ENCODE data around the gene TAMM41.
"Not testable (repeated sequence)": the region's sequence is repeated elsewhere in the genome, so short reads cannot be mapped to it uniquely, and the experiment has no call there.

TAMM41 gene, protein sequence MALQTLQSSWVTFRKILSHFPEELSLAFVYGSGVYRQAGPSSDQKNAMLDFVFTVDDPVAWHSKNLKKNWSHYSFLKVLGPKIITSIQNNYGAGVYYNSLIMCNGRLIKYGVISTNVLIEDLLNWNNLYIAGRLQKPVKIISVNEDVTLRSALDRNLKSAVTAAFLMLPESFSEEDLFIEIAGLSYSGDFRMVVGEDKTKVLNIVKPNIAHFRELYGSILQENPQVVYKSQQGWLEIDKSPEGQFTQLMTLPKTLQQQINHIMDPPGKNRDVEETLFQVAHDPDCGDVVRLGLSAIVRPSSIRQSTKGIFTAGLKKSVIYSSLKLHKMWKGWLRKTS

DNA sequence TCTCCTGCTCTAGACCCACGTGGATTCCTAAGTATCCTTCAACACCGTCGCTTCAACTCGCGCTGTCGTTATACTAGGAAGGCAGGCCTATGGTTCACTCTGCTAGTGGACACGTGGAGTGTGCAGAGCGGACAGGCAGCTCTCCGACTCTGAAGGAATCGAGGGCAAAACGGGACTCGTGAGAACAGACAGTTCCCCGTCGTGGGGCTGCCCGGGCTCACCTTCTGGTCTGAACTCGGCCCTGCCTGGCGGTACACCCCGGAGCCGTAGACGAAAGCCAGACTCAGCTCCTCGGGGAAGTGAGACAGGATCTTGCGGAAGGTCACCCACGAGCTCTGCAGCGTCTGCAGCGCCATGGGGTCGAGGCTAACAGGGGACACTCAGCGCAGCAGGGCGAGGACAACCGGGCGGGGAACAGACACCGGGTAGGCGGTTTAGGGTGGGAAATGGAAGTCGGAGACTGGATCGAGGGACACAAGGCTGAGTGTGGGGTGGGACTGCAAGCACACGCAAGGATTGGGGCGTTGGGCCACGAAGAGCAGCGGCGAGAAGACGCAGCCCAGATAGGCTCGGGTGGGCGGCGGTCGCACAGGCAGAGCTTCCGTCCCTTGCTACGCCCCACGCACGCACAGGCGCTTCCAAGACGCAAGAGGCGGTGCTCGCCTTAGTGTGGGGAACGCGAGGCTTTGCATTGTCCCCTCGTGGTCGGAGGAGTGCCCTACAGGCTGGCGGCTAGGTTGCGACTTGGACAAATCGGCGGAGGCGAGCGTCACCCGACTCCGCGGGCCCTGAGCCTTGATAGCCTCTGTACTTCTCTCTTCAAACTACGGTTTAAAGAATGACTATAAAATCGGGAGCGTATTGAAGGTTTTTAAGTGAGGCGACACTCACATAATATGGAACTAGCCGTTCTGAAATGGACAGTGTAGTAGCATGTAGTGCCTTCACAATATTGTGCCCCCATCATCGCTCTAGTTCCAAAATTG, at the start of gene TAMM41:
Gene TAMM41 (minus strand): TSS at position 605 of the 986 bp plus-strand sequence. CDS start 249 bp downstream, at position 356.
- DNase-seq = peak; percentile 79 to 91

DNA sequence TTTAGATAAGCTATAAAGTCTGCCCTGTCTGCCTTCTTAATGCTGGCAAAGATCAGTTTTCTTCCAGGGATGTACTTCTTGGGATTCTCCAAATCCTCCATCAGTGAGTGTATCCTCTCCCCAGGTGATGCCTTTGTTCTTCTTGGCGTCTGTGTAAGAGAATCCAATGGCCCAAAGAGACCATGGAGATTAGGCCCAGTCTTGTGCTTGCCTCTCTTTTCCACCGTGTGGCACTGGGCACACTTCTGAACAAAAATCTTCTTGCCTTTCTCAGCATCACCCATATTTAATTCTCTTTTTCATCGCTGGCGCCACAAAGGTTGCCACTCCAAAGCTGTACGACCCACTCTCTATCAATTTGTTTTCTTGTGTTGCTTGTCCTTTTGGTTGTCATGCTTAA, 32.2 kb upstream of the TAMM41 start:
- DNase-seq = peak in 1 of 2 experiments; percentile 8

DNA sequence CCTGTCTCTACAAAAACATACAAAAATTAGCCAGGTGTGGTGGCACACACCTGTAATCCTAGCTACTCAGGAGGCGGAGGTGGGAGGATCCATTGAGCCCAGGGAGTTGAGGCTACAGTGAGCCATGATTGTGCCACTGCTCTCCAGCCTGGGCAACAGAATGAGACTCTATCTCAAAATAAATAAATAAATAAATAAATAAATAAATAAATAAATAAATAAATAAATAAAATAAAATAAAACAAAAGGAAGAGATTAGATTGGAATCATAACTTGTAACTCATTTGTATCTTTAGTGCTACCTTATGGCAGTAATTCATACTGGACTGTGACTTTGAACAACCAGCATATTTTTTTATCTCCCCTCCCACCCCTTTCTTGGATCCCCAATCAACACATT, 28.0 kb upstream of the TAMM41 start:
- not testable (repeated sequence) for DNase-seq

DNA sequence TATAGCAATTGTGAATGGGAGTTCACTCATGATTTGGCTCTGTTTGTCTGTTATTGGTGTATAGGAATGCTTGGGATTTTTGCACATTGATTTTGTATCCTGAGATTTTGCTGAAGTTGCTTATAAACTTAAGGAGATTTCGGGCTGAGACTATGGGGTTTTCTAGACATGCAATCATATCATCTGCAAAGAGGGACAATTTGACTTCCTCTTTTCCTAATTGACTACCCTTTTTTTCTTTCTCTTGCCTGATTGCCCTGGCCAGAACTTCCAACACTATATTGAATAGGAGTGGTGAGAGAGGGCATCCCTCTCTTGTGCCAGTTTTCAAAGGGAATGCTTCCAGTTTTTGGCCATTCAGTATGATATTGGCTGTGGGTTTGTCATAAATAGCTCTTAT, 17.1 kb upstream of the TAMM41 start:
- not testable (repeated sequence) for DNase-seq

DNA sequence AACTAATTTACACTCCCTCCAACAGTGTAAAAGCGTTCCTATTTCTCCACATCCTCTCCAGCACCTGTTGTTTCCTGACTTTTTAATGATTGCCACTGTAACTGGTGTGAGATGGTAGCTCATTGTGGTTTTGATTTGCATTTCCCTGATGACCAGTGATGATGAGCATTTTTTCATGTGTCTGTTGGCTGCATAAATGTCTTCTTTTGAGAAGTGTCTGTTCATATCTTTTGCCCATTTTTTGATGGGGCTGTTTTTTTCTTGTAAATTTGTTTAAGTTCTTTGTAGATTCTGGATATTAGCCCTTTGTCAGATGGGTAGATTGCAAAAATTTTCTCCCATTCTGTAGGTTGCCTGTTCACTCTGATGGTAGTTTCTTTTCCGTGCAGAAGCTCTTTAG, 15.9 kb upstream of the TAMM41 start:
- DNase-seq = not testable (repeated sequence)

DNA sequence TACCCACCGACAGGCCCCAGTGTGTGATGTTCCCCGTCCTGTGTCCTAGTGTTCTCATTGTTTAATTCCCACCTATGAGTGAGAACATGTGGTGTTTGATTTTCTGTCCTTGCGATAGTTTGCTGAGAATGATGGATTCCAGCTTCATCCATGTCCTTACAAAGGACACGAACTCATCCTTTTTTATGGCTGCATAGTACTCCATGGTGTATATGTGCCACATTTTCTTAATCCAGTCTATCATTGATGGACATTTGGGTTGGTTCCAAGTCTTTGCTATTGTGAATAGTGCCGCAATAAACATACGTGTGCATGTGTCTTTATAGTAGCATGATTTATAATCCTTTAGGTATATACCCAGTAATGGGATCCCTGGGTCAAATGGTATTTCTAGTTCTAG, 15.5 kb upstream of the TAMM41 start:
- DNase-seq = not testable (repeated sequence)

DNA sequence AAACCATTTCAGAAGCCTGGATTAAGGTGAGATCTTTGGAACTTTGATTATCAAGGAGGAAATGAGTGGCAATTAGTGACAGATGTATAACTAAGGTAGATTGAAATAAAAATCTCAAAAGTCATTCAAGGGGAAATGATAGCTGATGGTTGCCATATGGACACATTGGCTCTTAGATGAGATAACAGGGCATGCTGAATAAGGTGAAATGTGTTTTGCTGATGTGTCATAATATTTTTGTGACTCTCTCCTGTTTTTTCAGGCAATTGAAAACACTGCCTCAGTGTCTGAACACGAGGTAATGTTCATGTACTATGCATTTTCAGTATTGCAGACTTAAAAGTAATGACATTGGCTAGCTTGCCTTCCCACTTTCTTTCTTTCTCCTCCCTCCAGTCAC, 13.5 kb upstream of the TAMM41 start:
- DNase-seq = not testable (repeated sequence)

DNA sequence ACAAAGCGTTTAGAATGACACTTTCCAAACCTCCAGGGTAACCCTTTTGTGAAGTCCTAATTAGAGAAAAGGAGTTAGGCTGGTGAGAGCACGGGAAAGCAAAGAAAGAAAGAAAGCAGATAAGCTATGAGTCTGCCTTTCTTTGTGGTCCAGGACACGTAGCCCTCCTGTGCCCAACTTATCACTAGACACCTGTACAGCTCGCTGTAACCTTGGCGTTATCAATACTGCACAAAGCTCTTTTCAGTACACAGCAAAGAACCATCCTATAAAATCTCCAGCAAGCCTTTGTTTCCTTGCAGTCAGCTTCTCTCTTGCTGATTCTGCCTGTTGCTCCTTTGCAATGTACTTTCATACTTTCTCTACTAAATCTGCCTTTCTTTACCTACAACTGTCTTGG, 6.8 kb upstream of the TAMM41 start:
- DNase-seq = no peak

DNA sequence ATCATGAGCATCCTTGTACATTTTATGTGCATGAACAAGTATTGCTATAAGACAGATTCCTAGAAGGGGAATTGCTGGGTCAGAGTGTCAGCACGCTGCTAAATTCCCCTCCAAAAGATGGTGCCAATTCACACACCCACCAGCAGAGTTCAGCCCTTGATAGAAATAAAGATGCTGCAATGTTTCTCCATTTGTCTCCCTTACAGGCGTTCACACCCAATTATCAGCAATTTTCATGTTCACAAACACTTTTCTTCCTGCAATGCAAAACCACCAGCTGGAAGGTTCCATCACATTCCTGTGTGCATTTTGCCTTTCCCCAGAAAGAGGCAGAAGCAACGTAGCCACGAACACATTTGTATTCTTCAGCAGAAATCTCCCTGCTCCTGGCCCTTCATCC, 3.3 kb upstream of the TAMM41 start:
- no peak for DNase-seq

DNA sequence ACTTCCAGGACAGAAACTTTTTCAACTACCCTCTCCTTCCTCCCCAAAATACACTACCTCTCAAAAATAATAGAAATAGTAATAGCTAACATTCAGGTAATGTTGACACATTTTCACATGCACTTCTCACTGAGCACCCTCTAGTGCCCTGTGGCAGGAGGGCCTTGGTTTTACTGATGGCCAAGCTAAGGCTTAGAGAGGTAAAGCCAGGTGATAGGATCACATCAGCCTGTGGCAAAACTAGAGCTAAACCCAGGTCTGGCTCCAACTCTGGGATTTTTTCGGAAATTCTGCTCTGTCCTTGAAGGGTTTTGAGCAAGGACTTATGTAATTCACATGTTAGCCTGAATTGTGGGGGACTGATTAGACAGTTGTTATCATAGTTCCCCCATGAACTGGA, 922 bp upstream of the TAMM41 start:
- no peak for DNase-seq

DNA sequence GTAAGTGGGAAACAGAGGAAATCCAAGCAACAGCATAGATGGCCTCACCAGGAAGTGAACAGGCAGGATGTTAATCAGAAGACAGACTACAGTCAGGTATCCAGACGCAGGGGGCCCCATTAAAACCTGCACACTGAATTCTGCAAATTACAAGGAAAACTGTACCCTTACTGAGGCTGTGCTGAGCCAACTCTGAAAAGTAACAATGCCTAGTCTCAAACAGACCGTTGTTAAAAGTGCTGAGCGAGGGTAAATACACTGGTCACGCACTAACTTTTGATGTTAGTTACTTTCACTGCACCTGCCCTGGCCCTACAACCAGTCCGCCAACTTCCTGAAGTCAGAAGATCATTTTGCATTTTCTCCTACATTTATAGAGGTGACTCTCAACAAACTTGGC, 1.0 kb downstream of the TAMM41 start:
- no peak for DNase-seq

DNA sequence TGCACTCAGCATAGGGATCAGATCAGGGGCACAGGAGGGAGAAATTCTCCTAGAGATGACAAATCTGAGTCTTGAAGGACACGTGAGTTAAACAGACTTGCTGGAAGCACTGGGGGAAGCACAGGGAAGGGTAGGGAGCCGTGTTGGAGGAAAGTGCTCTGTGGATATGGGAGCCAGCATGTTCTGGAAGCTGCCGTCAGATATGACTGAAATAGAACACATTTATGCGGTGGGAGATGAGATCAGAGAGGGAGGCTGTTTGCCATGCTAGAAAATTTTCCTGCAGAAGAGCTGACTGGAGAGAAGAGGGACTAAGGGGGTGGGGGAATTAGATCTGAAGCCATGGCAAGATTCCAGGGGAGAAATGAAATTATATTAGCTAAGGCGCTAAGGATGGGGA, 1.8 kb downstream of the TAMM41 start:
- no peak for DNase-seq

DNA sequence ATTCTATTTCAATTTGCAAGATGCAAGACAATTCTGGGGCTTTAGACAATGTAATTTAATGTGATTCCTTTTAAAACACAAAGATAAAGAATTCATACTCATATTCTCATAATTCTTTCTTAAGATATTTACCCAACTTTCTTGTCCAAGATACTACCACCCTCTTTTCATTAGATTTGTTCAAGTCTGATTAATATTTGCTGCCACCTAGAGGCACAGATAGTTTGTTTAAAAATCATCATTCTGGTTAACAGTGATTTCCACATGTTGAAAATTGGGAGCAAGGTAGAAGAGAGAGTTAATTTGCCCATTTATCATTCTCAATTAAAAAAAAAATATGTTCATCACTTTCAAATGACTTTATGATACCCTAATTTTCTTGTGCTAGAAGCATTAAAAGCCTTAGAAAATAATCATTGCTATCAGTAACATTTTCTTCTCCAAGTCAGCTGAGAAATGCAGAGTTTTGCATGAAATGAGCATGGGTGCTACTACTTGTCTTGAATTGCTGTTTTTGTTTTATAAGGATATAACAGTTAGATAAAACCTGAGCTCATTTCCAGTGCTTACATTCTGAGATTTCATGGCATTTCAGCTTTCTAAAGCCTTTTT, 11.6 kb downstream of the TAMM41 start:
- DNase-seq = peak in 1 of 2 experiments; percentile 37

DNA sequence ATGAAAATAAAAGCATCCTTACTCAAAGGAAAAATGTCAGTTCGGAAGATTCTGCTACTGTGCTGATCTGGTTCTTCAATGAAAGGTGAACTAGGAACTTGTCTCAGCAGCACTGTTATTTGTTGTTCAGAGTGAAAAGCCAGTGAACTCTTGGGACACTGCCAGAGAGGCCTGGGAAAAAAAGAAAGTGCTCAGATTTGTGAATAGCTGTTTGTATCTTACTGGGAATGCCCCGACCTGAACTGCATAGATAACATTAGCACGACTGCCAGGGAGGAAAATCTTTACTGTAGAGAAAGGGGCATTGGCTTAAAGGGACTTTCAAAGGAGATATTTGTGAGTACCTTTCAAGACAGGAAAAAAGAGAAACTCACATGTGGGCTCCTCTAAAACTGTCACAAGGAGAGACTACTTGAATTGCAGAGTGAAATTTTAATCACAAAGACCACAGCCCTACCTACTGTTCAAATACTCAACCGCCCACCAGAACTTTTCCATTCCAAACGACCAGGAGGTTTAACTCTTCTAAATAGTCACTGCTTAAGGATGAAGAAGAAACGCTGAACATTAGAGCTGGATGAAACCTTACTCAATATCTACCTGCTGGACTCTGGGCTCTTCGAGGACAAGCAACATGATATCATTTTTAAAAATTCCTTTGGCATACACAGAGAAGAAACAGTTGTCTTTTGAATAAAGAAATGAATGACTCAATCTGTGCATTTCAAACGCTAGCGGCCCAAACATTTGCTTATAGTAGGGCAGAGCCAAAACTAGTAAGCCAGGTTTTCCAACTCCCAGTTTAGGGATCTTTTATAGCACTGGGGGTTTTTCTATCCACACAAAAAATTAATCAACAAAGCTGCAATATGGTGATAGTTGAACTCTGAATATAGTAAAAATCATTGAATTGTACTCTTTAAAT, 13.4 kb downstream of the TAMM41 start:
- DNase-seq = no peak

DNA sequence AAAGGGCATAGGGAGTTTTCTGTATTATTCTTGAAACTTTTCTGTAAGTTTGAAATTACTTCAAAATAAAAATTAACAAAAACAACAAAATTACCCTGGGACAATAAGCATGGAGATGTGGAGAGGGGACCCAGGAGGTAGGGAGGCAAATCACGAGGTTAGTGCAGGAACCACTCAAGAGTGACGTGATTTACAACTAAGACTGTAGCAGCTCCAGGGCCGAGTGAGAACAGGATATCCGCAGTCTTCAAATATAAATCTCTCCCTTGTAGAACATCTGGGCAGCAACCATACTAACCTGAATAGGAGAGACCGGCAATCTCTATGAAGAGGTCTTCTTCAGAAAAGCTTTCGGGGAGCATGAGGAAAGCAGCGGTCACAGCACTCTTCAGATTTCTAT, 17.3 kb downstream of the TAMM41 start:
- no peak for DNase-seq

DNA sequence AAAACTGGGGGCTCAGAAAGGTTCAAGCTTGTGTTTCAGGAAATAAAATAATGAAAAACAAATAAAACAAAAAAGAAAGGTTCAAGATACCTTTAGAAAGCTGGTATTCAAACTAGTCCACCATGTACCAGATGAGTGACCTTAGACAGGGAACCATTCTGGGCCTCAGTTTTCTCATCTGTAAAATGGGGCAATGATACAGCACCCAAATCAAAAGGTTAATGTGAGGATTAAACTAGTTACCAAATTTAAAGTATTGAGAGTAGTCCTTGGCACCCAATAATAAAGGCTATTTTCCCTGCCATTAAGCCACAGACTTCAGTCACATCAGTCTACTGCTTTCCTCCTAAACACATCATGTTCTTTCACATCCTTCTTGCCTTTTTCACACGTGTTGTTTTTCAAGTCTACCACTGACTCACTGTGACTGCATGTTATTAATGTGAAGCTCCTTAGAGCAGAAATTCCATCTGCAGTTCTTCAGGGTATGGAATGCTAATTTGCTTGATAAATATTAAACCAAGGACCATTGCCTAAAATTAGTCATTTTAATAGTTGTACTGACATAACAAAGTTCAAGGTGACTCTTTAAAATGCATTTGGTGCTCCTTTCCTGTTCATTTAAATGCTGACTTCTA, 19.9 kb downstream of the TAMM41 start:
- no peak for DNase-seq

DNA sequence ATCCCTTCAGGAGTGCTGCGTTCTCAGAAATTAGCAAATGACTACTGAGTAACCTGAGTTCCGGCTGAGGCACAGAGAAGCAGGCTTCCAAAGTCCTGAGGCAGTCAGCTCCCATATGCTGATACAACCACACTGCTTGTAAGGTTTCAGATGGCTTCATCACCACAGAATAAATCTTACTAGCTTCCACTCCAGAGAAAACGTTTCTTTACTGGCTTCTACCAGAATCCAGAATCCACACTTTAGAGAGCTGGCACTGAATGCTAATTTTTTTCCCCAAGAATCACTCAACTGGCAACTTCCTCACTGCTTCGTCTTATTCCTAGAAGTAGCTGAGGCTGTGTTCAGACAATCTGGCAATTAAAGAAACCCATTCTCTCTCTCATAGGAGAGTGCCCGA, 21.4 kb downstream of the TAMM41 start:
- no peak for DNase-seq

DNA sequence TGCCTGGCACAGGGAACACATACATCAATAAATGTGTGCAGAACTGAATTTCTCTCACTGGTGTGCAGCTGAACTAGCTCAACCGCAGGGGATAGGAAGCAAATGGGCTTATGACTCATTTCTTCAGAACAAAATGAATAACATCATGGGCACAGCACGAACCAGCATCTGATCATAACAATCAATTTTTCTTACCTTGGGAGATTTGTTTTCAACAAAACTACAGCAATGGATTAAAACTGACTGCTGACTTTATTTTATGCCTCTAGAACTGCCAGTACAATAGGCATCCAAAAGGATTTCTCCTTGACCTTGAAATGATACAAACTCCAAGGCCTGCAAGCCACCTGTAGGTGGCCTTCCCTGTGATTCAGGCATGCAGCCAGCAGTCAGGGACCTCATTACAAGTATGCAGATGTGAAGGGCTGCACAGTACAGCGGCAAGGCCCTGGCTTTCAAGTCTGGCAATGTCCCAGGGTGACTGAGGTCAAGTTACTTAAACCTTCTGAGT, 26.1 kb downstream of the TAMM41 start:
- no peak for DNase-seq

DNA sequence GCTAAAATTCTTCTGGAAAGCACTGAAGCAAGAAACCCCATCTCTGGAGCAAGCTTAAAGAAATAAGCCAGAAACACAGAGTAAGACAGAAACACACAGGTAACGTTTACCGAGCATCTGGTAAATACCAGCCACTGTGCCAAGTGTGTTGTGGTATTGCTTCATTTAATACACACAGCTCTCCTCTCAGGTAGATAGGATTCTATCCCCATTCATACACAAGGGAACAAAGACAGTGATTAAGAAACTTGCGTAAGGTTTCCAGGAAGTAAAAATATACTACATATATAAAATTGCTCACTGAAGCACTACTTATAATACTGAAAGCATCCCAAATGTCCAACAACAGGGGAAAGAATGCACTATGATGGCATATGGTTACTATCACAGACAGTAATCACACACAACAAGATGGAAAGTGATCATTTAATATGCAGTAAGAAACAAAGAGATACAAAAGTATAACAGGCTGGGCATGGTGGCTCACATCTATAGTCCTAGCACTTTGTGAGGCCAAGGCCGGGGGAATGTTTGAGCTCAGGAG, 27.5 kb downstream of the TAMM41 start:
- DNase-seq = no peak

DNA sequence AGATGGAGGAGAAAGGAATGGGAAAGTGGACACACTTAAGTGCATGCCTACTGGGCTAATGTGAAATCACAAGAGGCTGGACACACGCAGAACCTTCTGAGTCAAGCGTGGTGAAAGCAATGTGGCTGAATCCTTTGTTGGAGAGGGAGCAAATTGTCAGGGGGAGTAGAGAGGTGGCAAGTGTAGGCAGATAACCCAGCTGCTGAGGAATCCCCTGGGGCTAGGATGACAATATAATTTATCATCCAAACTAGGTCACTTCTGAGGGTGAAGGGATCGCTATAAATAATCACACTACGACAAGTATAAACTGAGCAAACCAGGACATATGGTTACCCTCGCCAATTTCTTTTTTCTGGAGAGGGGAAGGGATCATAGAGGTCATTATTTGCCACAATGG, 28.7 kb downstream of the TAMM41 start:
- no peak for DNase-seq

DNA sequence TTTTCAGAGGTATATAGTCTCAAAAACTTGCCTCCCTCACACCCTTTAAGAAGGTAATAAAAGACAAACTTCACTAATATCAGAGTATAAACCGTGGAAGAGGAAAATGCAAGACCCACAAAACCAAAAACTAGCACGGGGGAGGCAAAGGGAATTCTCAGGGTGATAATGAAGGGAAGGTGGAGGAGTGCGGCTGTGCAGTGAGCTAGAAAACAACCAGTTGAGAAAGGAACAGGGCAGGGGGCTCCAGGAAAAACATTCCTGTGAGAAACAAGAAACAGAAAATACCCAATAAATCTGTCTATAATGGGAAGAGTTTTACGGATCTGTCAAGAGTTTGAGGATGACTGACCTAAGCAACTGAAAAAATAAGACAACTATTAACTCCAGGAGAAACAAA, 31.6 kb downstream of the TAMM41 start:
- DNase-seq = no peak

All from SW 1271 (cell line).